Cardiac fibroblast (primary cell): ENCODE measurements around the gene TSEN2.

Experiments used
- DNase-seq, 2 donors: peaks; one replicate each; pipeline versions ENCODE4 v3.0.0 to v3.0.0-alpha.2; 2010; ENCODE audit warnings: low read depth in 2 of 2
- H3K4me3 ChIP-seq, 2 donors: replicated peaks in 1 of 2; 1 replicate in 1 of 2; 2 replicates in 1 of 2; pipeline ENCODE4 v1.5.1; 2011; ENCODE audit warnings: low read depth in 2 of 2, low read length in 2 of 2, mild to moderate bottlenecking in 2 of 2, moderate library complexity in 1 of 2
- CTCF ChIP-seq: IDR thresholded peaks from one replicate; pipeline ENCODE4 v1.5.1; 2011; ENCODE audit warnings: low read depth, mild to moderate bottlenecking, low read length, inconsistent platforms

Gene TSEN2

GRCh38 chr3:12486916-12487315 is 2.6 kb downstream of the TSEN2 start:
- no peak overlapping the region for H3K4me3 ChIP-seq
- DNase-seq: no peak

GRCh38 chr3:12487336-12487735 is 3.1 kb downstream of the TSEN2 start:
- TF ChIP-seq CTCF: no peak
- no peak for DNase-seq
- H3K4me3 ChIP-seq: no peak overlapping the region

More at GRCh38 chr3:12486916-12487315, 2.6 kb downstream of the TSEN2 start:
- TF ChIP-seq CTCF: no peak

GRCh38 chr3:12487786-12488185 is 3.5 kb downstream of the TSEN2 start:
- peak; percentile 28 to 45 for DNase-seq
- H3K4me3 ChIP-seq: no peak overlapping the region
- no peak for TF ChIP-seq CTCF

- TF ChIP-seq CTCF: no peak
- DNase-seq: no peak
- H3K4me3 ChIP-seq: no peak overlapping the region
Observed at GRCh38 chr3:12489368-12489767, 5.1 kb downstream of the TSEN2 start.

GRCh38 chr3:12489832-12490231 is 5.6 kb downstream of the TSEN2 start:
- DNase-seq: peak; percentile 53 to 56
- no peak for TF ChIP-seq CTCF
- H3K4me3 ChIP-seq: no peak overlapping the region

GRCh38 chr3:12490547-12490946 is 6.3 kb downstream of the TSEN2 start:
- TF ChIP-seq CTCF: no peak
- H3K4me3 ChIP-seq: no peak overlapping the region
- peak in 1 of 2 donors; percentile 33 for DNase-seq

- no peak for TF ChIP-seq CTCF
- no peak for DNase-seq
- H3K4me3 ChIP-seq: no peak overlapping the region
Observed at GRCh38 chr3:12495749-12496452, 11.6 kb downstream of the TSEN2 start.
